Measurements from ENCODE around the gene MTCL1.

MTCL1 gene

GRCh38 chr18:8813611-8814010 lies 108.3 kb downstream of the MTCL1 start:
- no peak for DNase-seq

GRCh38 chr18:8814206-8814605 lies 108.8 kb downstream of the MTCL1 start:
- DNase-seq, result no peak

- no peak for DNase-seq
Observed at GRCh38 chr18:8816220-8816619, 110.9 kb downstream of the MTCL1 start.

- DNase-seq, result no peak
Observed at GRCh38 chr18:8816816-8817215, 111.5 kb downstream of the MTCL1 start.

- no peak for DNase-seq
Observed at GRCh38 chr18:8818982-8819381, 113.6 kb downstream of the MTCL1 start.

GRCh38 chr18:8820396-8821082 lies 115.2 kb downstream of the MTCL1 start:
- no peak for DNase-seq

GRCh38 chr18:8821083-8821465 lies 115.7 kb downstream of the MTCL1 start:
- DNase-seq, result no peak

GRCh38 chr18:8821531-8821930 lies 116.2 kb downstream of the MTCL1 start:
- no peak for DNase-seq

- DNase-seq, result no peak
Observed at GRCh38 chr18:8822643-8823042, 117.3 kb downstream of the MTCL1 start.

- no peak for DNase-seq
Observed at GRCh38 chr18:8823530-8823929, 118.2 kb downstream of the MTCL1 start.

- no peak for DNase-seq
Observed at GRCh38 chr18:8824846-8825245, 119.5 kb downstream of the MTCL1 start.

- no peak for DNase-seq
Observed at GRCh38 chr18:8825273-8825672, 119.9 kb downstream of the MTCL1 start.

- DNase-seq, result no peak
Observed at GRCh38 chr18:8825729-8826375, 120.5 kb downstream of the MTCL1 start.

GRCh38 chr18:8826514-8826913 lies 121.2 kb downstream of the MTCL1 start:
- DNase-seq, result no peak

- no peak for DNase-seq
Observed at GRCh38 chr18:8826971-8827370, 121.6 kb downstream of the MTCL1 start.

GRCh38 chr18:8828300-8828699 lies 122.9 kb downstream of the MTCL1 start:
- DNase-seq, result no peak

- DNase-seq, result no peak
Observed at GRCh38 chr18:8828798-8829197, 123.4 kb downstream of the MTCL1 start.

GRCh38 chr18:8830067-8831060 lies 125.0 kb downstream of the MTCL1 start:
- DNase-seq, result no peak

GRCh38 chr18:8831112-8831511 lies 125.8 kb downstream of the MTCL1 start:
- no peak for DNase-seq

GRCh38 chr18:8831531-8831930 lies 126.2 kb downstream of the MTCL1 start:
- no peak for DNase-seq

- no peak for DNase-seq
Observed at GRCh38 chr18:8833480-8833879, 128.1 kb downstream of the MTCL1 start.

- DNase-seq, result no peak
Observed at GRCh38 chr18:8834881-8835280, 129.5 kb downstream of the MTCL1 start.

GRCh38 chr18:8835521-8835953 lies 130.2 kb downstream of the MTCL1 start:
- DNase-seq, result no peak
